ENCODE data around the gene CD79B.

Gene CD79B

DNA sequence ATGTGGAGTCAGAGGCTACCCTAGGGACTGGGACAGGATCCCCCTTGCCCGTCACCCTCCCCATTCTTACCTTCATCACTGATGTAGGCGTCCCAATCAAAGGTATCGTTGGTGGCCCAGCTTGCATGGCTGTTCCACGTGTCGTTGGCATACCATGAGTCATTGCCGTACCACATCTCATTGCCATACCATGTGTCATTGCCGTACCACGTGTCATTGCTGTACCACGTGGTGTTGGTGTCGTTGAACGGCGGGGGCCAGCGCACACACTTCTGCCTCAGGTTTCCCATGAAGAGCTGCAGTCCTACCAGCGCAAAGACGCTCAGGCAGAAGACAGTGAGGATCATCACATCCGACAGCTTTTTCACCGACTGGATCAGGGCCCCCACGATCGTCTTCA, 35.8 kb upstream of the CD79B start:
- no peak for ATAC-seq
- TF ChIP-seq ZC3H10 (CRISPR knock-in tag; IDR thresholded peaks at IDR 0.05), result no peak
- TF ChIP-seq, protein P1, sequence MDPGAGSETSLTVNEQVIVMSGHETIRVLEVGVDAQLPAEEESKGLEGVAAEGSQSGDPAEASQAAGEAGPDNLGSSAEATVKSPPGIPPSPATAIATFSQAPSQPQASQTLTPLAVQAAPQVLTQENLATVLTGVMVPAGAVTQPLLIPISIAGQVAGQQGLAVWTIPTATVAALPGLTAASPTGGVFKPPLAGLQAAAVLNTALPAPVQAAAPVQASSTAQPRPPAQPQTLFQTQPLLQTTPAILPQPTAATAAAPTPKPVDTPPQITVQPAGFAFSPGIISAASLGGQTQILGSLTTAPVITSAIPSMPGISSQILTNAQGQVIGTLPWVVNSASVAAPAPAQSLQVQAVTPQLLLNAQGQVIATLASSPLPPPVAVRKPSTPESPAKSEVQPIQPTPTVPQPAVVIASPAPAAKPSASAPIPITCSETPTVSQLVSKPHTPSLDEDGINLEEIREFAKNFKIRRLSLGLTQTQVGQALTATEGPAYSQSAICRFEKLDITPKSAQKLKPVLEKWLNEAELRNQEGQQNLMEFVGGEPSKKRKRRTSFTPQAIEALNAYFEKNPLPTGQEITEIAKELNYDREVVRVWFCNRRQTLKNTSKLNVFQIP (CRISPR knock-in tag; IDR thresholded peaks at IDR 0.05; ENCODE audit: borderline replicate concordance, low read depth), result no peak
- TF ChIP-seq OSR1 (CRISPR knock-in tag; IDR thresholded peaks at IDR 0.05), result no peak
- TF ChIP-seq PPARA (CRISPR knock-in tag; IDR thresholded peaks at IDR 0.05; ENCODE audit: borderline replicate concordance), result no peak
- no peak for TF ChIP-seq ZNF565 (CRISPR knock-in tag; conservative IDR thresholded peaks at IDR 0.05; ENCODE audit: low read depth)
- no peak for TF ChIP-seq ZFP3 (CRISPR knock-in tag; IDR thresholded peaks at IDR 0.05)
- TF ChIP-seq TCF4 (CRISPR knock-in tag; IDR thresholded peaks at IDR 0.05; ENCODE audit: borderline replicate concordance), result no peak
- TF ChIP-seq ARNTL (CRISPR knock-in tag; IDR thresholded peaks at IDR 0.05; ENCODE audit: borderline replicate concordance, low read depth), result no peak
- TF ChIP-seq ESRRG (CRISPR knock-in tag; IDR thresholded peaks at IDR 0.05), result no peak
- no peak for TF ChIP-seq RARB (CRISPR knock-in tag; IDR thresholded peaks at IDR 0.05)

DNA sequence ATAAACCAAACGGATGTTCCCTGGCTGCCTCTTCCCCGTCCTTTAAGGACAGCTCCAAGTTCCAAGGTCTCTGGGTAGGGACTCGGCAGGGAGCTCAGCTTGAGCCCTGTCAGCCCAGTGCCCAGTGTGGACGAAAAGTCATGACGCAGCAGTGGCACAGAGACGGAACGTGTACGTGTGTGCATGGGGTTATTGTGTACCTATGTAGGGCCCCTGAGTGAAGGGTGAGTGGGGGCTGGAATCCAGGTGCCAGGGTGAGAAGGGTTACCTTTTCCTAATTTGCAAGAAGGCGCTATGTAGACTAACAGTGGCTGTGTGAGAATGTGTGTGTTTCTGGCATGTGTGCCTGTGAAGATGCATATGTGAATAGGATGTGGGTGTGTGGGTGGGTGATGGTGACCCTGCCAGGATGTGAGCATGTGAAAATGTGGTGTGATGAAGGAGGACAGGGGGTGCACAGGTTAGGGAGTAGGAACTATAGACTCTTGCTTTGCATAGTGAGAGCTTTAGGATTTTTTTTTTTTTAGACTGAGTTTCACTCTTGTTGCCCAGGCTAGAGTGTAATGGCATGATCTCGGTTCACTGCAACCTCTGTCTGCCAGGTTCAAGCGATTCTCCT, 34.6 kb upstream of the CD79B start:
- TF ChIP-seq ZNF565 (CRISPR knock-in tag; conservative IDR thresholded peaks at IDR 0.05; ENCODE audit: low read depth) (no peak), ZFP3 (CRISPR knock-in tag; IDR thresholded peaks at IDR 0.05) (no peak), ISL1 (CRISPR knock-in tag; IDR thresholded peaks at IDR 0.05) (no peak), CSDC2 (CRISPR knock-in tag; IDR thresholded peaks at IDR 0.05) (no peak), SNAI2 (CRISPR knock-in tag; IDR thresholded peaks at IDR 0.05) (no peak), TOX (CRISPR knock-in tag; IDR thresholded peaks at IDR 0.05; ENCODE audit: borderline replicate concordance) (no peak), RARB (CRISPR knock-in tag; IDR thresholded peaks at IDR 0.05) (no peak), ZC3H10 (CRISPR knock-in tag; IDR thresholded peaks at IDR 0.05) (no peak), PPARA (CRISPR knock-in tag; IDR thresholded peaks at IDR 0.05; ENCODE audit: borderline replicate concordance) (no peak), GLIS3 (CRISPR knock-in tag; IDR thresholded peaks at IDR 0.05) (no peak), ZFP30 (CRISPR knock-in tag; IDR thresholded peaks at IDR 0.05) (no peak), OSR1 (CRISPR knock-in tag; IDR thresholded peaks at IDR 0.05) (no peak)
- TF ChIP-seq, protein P2, sequence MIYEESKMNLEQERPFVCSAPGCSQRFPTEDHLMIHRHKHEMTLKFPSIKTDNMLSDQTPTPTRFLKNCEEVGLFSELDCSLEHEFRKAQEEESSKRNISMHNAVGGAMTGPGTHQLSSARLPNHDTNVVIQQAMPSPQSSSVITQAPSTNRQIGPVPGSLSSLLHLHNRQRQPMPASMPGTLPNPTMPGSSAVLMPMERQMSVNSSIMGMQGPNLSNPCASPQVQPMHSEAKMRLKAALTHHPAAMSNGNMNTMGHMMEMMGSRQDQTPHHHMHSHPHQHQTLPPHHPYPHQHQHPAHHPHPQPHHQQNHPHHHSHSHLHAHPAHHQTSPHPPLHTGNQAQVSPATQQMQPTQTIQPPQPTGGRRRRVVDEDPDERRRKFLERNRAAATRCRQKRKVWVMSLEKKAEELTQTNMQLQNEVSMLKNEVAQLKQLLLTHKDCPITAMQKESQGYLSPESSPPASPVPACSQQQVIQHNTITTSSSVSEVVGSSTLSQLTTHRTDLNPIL (CRISPR knock-in tag; IDR thresholded peaks at IDR 0.05; ENCODE audit: low read depth), result no peak
- TF ChIP-seq, protein P3, sequence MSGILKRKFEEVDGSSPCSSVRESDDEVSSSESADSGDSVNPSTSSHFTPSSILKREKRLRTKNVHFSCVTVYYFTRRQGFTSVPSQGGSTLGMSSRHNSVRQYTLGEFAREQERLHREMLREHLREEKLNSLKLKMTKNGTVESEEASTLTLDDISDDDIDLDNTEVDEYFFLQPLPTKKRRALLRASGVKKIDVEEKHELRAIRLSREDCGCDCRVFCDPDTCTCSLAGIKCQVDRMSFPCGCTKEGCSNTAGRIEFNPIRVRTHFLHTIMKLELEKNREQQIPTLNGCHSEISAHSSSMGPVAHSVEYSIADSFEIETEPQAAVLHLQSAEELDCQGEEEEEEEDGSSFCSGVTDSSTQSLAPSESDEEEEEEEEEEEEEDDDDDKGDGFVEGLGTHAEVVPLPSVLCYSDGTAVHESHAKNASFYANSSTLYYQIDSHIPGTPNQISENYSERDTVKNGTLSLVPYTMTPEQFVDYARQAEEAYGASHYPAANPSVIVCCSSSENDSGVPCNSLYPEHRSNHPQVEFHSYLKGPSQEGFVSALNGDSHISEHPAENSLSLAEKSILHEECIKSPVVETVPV (CRISPR knock-in tag; IDR thresholded peaks at IDR 0.05), result no peak
- ATAC-seq, result no peak

DNA sequence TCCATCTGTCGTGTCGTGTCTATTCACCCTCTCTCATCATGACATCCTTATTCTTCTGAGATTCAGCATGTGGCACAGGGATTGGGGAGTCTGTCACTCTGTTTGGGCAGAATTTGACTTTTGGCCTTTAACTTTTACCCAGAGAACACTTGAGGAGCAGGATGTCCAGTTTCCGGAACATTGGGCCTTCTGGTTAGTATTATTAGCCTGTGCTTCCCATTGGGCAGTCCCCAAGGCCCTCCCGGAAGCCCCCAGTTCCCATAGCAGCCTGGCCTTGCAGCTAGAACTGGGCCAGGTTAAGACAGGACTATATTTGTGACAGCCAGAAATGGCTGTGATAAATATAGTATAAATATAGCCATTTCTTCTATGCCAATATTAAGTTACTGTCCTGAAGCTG, 31.0 kb upstream of the CD79B start:
- TF ChIP-seq ESRRG (CRISPR knock-in tag; IDR thresholded peaks at IDR 0.05) (no peak), CSDC2 (CRISPR knock-in tag; IDR thresholded peaks at IDR 0.05) (no peak), GLIS3 (CRISPR knock-in tag; IDR thresholded peaks at IDR 0.05) (no peak), TOX (CRISPR knock-in tag; IDR thresholded peaks at IDR 0.05; ENCODE audit: borderline replicate concordance) (no peak), ZFP30 (CRISPR knock-in tag; IDR thresholded peaks at IDR 0.05) (no peak), OSR1 (CRISPR knock-in tag; IDR thresholded peaks at IDR 0.05) (no peak), ARNTL (CRISPR knock-in tag; IDR thresholded peaks at IDR 0.05; ENCODE audit: borderline replicate concordance, low read depth) (no peak), SNAI2 (CRISPR knock-in tag; IDR thresholded peaks at IDR 0.05) (no peak), PPARA (CRISPR knock-in tag; IDR thresholded peaks at IDR 0.05; ENCODE audit: borderline replicate concordance) (no peak), ZNF70 (CRISPR knock-in tag; IDR thresholded peaks at IDR 0.05) (no peak), ZNF8 (CRISPR knock-in tag; IDR thresholded peaks at IDR 0.05) (no peak)
- TF ChIP-seq, protein P4, sequence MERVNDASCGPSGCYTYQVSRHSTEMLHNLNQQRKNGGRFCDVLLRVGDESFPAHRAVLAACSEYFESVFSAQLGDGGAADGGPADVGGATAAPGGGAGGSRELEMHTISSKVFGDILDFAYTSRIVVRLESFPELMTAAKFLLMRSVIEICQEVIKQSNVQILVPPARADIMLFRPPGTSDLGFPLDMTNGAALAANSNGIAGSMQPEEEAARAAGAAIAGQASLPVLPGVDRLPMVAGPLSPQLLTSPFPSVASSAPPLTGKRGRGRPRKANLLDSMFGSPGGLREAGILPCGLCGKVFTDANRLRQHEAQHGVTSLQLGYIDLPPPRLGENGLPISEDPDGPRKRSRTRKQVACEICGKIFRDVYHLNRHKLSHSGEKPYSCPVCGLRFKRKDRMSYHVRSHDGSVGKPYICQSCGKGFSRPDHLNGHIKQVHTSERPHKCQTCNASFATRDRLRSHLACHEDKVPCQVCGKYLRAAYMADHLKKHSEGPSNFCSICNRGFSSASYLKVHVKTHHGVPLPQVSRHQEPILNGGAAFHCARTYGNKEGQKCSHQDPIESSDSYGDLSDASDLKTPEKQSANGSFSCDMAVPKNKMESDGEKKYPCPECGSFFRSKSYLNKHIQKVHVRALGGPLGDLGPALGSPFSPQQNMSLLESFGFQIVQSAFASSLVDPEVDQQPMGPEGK (CRISPR knock-in tag; IDR thresholded peaks at IDR 0.05; ENCODE audit: borderline replicate concordance), result no peak
- TF ChIP-seq, protein P5, sequence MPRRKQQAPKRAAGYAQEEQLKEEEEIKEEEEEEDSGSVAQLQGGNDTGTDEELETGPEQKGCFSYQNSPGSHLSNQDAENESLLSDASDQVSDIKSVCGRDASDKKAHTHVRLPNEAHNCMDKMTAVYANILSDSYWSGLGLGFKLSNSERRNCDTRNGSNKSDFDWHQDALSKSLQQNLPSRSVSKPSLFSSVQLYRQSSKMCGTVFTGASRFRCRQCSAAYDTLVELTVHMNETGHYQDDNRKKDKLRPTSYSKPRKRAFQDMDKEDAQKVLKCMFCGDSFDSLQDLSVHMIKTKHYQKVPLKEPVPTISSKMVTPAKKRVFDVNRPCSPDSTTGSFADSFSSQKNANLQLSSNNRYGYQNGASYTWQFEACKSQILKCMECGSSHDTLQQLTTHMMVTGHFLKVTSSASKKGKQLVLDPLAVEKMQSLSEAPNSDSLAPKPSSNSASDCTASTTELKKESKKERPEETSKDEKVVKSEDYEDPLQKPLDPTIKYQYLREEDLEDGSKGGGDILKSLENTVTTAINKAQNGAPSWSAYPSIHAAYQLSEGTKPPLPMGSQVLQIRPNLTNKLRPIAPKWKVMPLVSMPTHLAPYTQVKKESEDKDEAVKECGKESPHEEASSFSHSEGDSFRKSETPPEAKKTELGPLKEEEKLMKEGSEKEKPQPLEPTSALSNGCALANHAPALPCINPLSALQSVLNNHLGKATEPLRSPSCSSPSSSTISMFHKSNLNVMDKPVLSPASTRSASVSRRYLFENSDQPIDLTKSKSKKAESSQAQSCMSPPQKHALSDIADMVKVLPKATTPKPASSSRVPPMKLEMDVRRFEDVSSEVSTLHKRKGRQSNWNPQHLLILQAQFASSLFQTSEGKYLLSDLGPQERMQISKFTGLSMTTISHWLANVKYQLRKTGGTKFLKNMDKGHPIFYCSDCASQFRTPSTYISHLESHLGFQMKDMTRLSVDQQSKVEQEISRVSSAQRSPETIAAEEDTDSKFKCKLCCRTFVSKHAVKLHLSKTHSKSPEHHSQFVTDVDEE (CRISPR knock-in tag; IDR thresholded peaks at IDR 0.05), result no peak

More for the DNA sequence above, 31.0 kb upstream of the CD79B start:
- ATAC-seq, result no peak
